Liver (tissue), 3 donors: ENCODE data around the gene SH3RF3.

Experiments used
- CTCF ChIP-seq: fragments of 150-350 bp; IDR thresholded peaks from 2 replicates; pipeline ENCODE4 v1.5.1; 2017; ENCODE audit warnings: improper control_type of control experiment, low read depth, low read length; ENCODE audit not compliant: missing input control
- FOXA1 ChIP-seq: IDR thresholded peaks from 2 replicates; pipeline ENCODE4 v1.6.1; 2016; ENCODE audit warnings: antibody characterized with exemption
- GABPA ChIP-seq, 2 donors: IDR thresholded peaks in 1 of 2; conservative IDR thresholded peaks in 1 of 2; 2 replicates each; pipeline ENCODE4 v1.6.1; 2016; ENCODE audit warnings: antibody characterized with exemption in 2 of 2, mild to moderate bottlenecking in 1 of 2, moderate library complexity in 1 of 2
- JUND ChIP-seq, 2 donors: IDR thresholded peaks; 2 replicates each; pipeline ENCODE4 v1.6.1; 2016; ENCODE audit warnings: antibody characterized with exemption in 2 of 2
- MAX ChIP-seq: IDR thresholded peaks from 2 replicates; pipeline ENCODE4 v1.6.1; 2016; ENCODE audit warnings: antibody characterized with exemption
- NR2F2 ChIP-seq: IDR thresholded peaks from 2 replicates; pipeline ENCODE4 v1.6.1; 2016; ENCODE audit warnings: antibody characterized with exemption
- RAD21 ChIP-seq, 2 donors: IDR thresholded peaks; 2 replicates each; pipeline ENCODE4 v1.6.1; 2016; ENCODE audit warnings: antibody characterized with exemption in 2 of 2, mild to moderate bottlenecking in 2 of 2
- REST ChIP-seq: IDR thresholded peaks from 2 replicates; pipeline ENCODE4 v1.6.1; 2016; ENCODE audit warnings: antibody characterized with exemption, mild to moderate bottlenecking
- RXRA ChIP-seq, 2 donors: IDR thresholded peaks; 2 replicates each; pipeline ENCODE4 v1.6.1; 2017 to 2018; ENCODE audit warnings: antibody characterized with exemption in 2 of 2, mild to moderate bottlenecking in 1 of 2
- SP1 ChIP-seq: IDR thresholded peaks from 2 replicates; pipeline ENCODE4 v1.6.1; 2018; ENCODE audit warnings: antibody characterized with exemption, mild to moderate bottlenecking
- TAF1 ChIP-seq: conservative IDR thresholded peaks from 2 replicates; pipeline ENCODE4 v1.6.1; 2016; ENCODE audit warnings: antibody characterized with exemption, mild to moderate bottlenecking
- YY1 ChIP-seq: IDR thresholded peaks from 2 replicates; pipeline ENCODE4 v1.6.1; 2016; ENCODE audit warnings: antibody characterized with exemption, mild to moderate bottlenecking
- TF ChIP-seq, protein P1 (sequence below): IDR thresholded peaks from 2 replicates; pipeline ENCODE4 v1.6.1; 2016; ENCODE audit warnings: antibody characterized with exemption
- TF ChIP-seq, protein P2 (sequence below): IDR thresholded peaks from 2 replicates; pipeline ENCODE4 v1.6.1; 2016; ENCODE audit warnings: antibody characterized with exemption
- donor health status: healthy.
- donor health status: healthy.

DNA sequence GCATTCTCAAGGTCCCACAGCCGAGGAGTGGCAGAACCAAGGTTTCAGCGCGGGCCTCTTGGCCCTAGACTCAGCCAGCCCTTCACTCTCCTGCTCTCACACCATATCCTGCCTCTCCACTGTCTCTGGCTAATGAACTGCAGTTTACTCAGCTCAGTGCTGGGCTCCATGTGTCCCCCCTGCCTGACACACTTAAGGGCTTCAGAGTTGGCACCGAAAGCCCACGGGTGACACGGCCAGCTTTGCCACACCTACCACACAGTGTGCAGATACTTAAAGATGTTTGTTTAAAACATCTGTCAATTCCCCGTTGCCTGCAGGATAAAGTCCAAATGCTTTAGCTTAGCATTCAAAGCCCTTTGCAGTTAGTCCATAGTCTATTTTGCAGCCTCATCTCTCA lies 243.6 kb downstream of the SH3RF3 start:
- TF ChIP-seq CTCF (no peak), REST (no peak), RAD21 (IDR thresholded peaks at IDR 0.05) (no peak), YY1 (no peak), MAX (no peak), TAF1 (no peak), NR2F2 (no peak), RXRA (IDR thresholded peaks at IDR 0.05) (no peak), SP1 (no peak), JUND (IDR thresholded peaks at IDR 0.05) (no peak), GABPA (IDR thresholded peaks at IDR 0.05 in 1 of 2, conservative IDR thresholded peaks at IDR 0.05 in 1 of 2) (no peak), FOXA1 (no peak)
- TF ChIP-seq, protein P1, sequence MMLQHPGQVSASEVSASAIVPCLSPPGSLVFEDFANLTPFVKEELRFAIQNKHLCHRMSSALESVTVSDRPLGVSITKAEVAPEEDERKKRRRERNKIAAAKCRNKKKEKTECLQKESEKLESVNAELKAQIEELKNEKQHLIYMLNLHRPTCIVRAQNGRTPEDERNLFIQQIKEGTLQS, result no peak
- TF ChIP-seq, protein P2, sequence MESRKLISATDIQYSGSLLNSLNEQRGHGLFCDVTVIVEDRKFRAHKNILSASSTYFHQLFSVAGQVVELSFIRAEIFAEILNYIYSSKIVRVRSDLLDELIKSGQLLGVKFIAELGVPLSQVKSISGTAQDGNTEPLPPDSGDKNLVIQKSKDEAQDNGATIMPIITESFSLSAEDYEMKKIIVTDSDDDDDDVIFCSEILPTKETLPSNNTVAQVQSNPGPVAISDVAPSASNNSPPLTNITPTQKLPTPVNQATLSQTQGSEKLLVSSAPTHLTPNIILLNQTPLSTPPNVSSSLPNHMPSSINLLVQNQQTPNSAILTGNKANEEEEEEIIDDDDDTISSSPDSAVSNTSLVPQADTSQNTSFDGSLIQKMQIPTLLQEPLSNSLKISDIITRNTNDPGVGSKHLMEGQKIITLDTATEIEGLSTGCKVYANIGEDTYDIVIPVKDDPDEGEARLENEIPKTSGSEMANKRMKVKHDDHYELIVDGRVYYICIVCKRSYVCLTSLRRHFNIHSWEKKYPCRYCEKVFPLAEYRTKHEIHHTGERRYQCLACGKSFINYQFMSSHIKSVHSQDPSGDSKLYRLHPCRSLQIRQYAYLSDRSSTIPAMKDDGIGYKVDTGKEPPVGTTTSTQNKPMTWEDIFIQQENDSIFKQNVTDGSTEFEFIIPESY, result no peak
